Thyroid gland (tissue), 4 donors: Measurements from ENCODE around the gene ATP6V1C2.

Source experiments
- CTCF ChIP-seq, 6 experiments: fragments of 200-600 bp in 3 of 6; fragments of 450-650 bp in 3 of 6; sonication (generic) in 3 of 6; IDR thresholded peaks; one replicate each; pipeline ENCODE4 v1.5.1; 2016 to 2019; ENCODE audit warnings: antibody characterized with exemption in 6 of 6, mild to moderate bottlenecking in 2 of 6, inconsistent platforms in 1 of 6, moderate library complexity in 1 of 6
- POLR2A ChIP-seq, 2 donors: fragments of 450-650 bp; IDR thresholded peaks; one replicate each; pipeline ENCODE4 v1.6.1; 2017; ENCODE audit warnings: antibody characterized with exemption in 2 of 2, mild to moderate bottlenecking in 2 of 2, moderate library complexity in 1 of 2

- TF ChIP-seq CTCF (IDR thresholded peaks at IDR 0.05) (no peak), POLR2A (IDR thresholded peaks at IDR 0.05) (no peak)
Observed at GRCh38 chr2:10779776-10780490, 58.5 kb downstream of the ATP6V1C2 start.
